NCI-H1436 (cell line): Measurements from ENCODE around the gene SCAP.
"Not testable (repeated sequence)": the region's sequence is repeated elsewhere in the genome, so short reads cannot be mapped to it uniquely, and the experiment has no call there.

Experiments
- DNase-seq: peaks from one replicate; lab custom pipeline; 2025; lab: John Stamatoyannopoulos, UW

Gene SCAP

GRCh38 chr3:47475570-47476329, at the start of gene SCAP:
Gene SCAP (minus strand): TSS chr3:47475941. CDS start chr3:47442993, 32,948 bp downstream.
- peak; percentile 56 for DNase-seq

GRCh38 chr3:47523310-47524073, 47.8 kb upstream of the SCAP start:
- no peak for DNase-seq

GRCh38 chr3:47522082-47522987, 46.6 kb upstream of the SCAP start:
- DNase-seq = peak; percentile 69

- no peak for DNase-seq
These were observed 45.0 kb upstream of the SCAP start for GRCh38 chr3:47520756-47521155.

GRCh38 chr3:47517937-47518336, 42.2 kb upstream of the SCAP start:
- DNase-seq = no peak

GRCh38 chr3:47515864-47516319, 40.2 kb upstream of the SCAP start:
- no peak for DNase-seq

- no peak for DNase-seq
These were observed 39.4 kb upstream of the SCAP start for GRCh38 chr3:47515100-47515499.

- peak; percentile 87 for DNase-seq
These were observed 37.6 kb upstream of the SCAP start, which contains the start of gene ELP6 for GRCh38 chr3:47513125-47513929. Gene ELP6 (minus strand): TSS chr3:47513712. CDS start chr3:47513590, 122 bp downstream.

GRCh38 chr3:47512416-47513124, 36.8 kb upstream of the SCAP start:
- no peak for DNase-seq

- not testable (repeated sequence) for DNase-seq
These were observed 29.5 kb upstream of the SCAP start for GRCh38 chr3:47505267-47505666.

- DNase-seq = no peak
These were observed 28.4 kb upstream of the SCAP start for GRCh38 chr3:47504113-47504512.

GRCh38 chr3:47503033-47503432, 27.3 kb upstream of the SCAP start:
- DNase-seq = no peak

- no peak for DNase-seq
These were observed 21.2 kb upstream of the SCAP start for GRCh38 chr3:47496892-47497291.

GRCh38 chr3:47495886-47496285, 20.1 kb upstream of the SCAP start:
- DNase-seq = no peak

- no peak for DNase-seq
These were observed 19.4 kb upstream of the SCAP start for GRCh38 chr3:47495111-47495510.

- no peak for DNase-seq
These were observed 16.0 kb upstream of the SCAP start for GRCh38 chr3:47491777-47492176.

GRCh38 chr3:47491186-47491585, 15.4 kb upstream of the SCAP start:
- no peak for DNase-seq

- no peak for DNase-seq
These were observed 11.5 kb upstream of the SCAP start for GRCh38 chr3:47487265-47487664.

- no peak for DNase-seq
These were observed 10.1 kb upstream of the SCAP start for GRCh38 chr3:47485812-47486211.

GRCh38 chr3:47482366-47482765, 6.6 kb upstream of the SCAP start:
- no peak for DNase-seq

- not testable (repeated sequence) for DNase-seq
These were observed 6.0 kb upstream of the SCAP start for GRCh38 chr3:47481763-47482162.
